SK-N-SH treated with all-trans-retinoic acid at 6 μM for 48 hours (cell line): Measurements from ENCODE around the gene JADE3.

ENCODE experiments used
- ATAC-seq: fragments of 200-7000 bp; cut with Tn5 transposase; 3 replicates; pipeline ENCODE4 v1.9.1; 2020; ENCODE audit warnings: mild to moderate bottlenecking, moderate library complexity
- ARNTL ChIP-seq: fragments of 450-650 bp; formaldehyde crosslinking; IDR thresholded peaks from 2 replicates; pipeline ENCODE4 v1.5.0; 2020; ENCODE audit warnings: low read depth, mild to moderate bottlenecking, moderate library complexity, borderline replicate concordance
- BACH2 ChIP-seq: fragments of 250-450 bp; sonication (Bioruptor Pico); IDR thresholded peaks from 2 replicates; pipeline ENCODE4 v1.9.0; 2021; ENCODE audit warnings: mild to moderate bottlenecking, borderline replicate concordance
- CSDC2 ChIP-seq: fragments of 250-450 bp; sonication (Bioruptor Pico); IDR thresholded peaks from 2 replicates; pipeline ENCODE4 v1.5.0; 2020; ENCODE audit warnings: mild to moderate bottlenecking, moderate library complexity
- CSRNP3 ChIP-seq: fragments of 250-450 bp; sonication (Bioruptor Pico); IDR thresholded peaks from 2 replicates; pipeline ENCODE4 v1.5.1; 2021; ENCODE audit warnings: mild to moderate bottlenecking, moderate library complexity
- ESRRG ChIP-seq: fragments of 250-450 bp; sonication (Bioruptor Pico); IDR thresholded peaks from 2 replicates; pipeline ENCODE4 v1.6.1; 2021; ENCODE audit warnings: mild to moderate bottlenecking
- GLIS3 ChIP-seq: fragments of 250-450 bp; sonication (Bioruptor Pico); IDR thresholded peaks from 2 replicates; pipeline ENCODE4 v1.5.0; 2020; ENCODE audit warnings: mild to moderate bottlenecking, moderate library complexity
- ISL1 ChIP-seq: fragments of 250-450 bp; sonication (Bioruptor Pico); IDR thresholded peaks from 2 replicates; pipeline ENCODE4 v2.1.2; 2022; ENCODE audit warnings: mild to moderate bottlenecking, moderate library complexity
- OSR1 ChIP-seq: fragments of 250-450 bp; sonication (Bioruptor Pico); IDR thresholded peaks from 2 replicates; pipeline ENCODE4 v1.8.0; 2022; ENCODE audit warnings: moderate library complexity, mild to moderate bottlenecking, inconsistent platforms
- PATZ1 ChIP-seq: fragments of 250-450 bp; sonication (Bioruptor Pico); IDR thresholded peaks from 2 replicates; pipeline ENCODE4 v1.8.0; 2020; ENCODE audit warnings: mild to moderate bottlenecking, moderate library complexity, borderline replicate concordance
- POU6F1 ChIP-seq: fragments of 250-450 bp; sonication (Bioruptor Pico); IDR thresholded peaks from 2 replicates; pipeline ENCODE4 v1.8.0; 2021; ENCODE audit warnings: low read depth, mild to moderate bottlenecking, moderate library complexity, borderline replicate concordance
- PPARA ChIP-seq: fragments of 250-450 bp; sonication (Bioruptor Pico); IDR thresholded peaks from 2 replicates; pipeline ENCODE4 v1.5.0; 2020; ENCODE audit warnings: mild to moderate bottlenecking, borderline replicate concordance
- RARB ChIP-seq: fragments of 250-450 bp; sonication (Bioruptor Pico); IDR thresholded peaks from 2 replicates; pipeline ENCODE4 v1.8.0; 2021; ENCODE audit warnings: mild to moderate bottlenecking, moderate library complexity
- SNAI2 ChIP-seq: fragments of 250-450 bp; sonication (Bioruptor Pico); IDR thresholded peaks from 2 replicates; pipeline ENCODE4 v1.5.0; 2020; ENCODE audit warnings: mild to moderate bottlenecking, moderate library complexity
- TOX ChIP-seq: fragments of 250-450 bp; sonication (Bioruptor Pico); IDR thresholded peaks from 2 replicates; pipeline ENCODE4 v1.8.0; 2021; ENCODE audit warnings: mild to moderate bottlenecking, moderate library complexity, borderline replicate concordance
- TSHZ2 ChIP-seq: fragments of 250-450 bp; sonication (Bioruptor Pico); IDR thresholded peaks from 2 replicates; pipeline ENCODE4 v1.5.0; 2020; ENCODE audit warnings: mild to moderate bottlenecking, moderate library complexity
- ZC3H10 ChIP-seq: fragments of 250-450 bp; sonication (Bioruptor Pico); IDR thresholded peaks from 2 replicates; pipeline ENCODE4 v1.5.1; 2021; ENCODE audit warnings: mild to moderate bottlenecking, moderate library complexity
- ZFP3 ChIP-seq: fragments of 250-450 bp; sonication (Bioruptor Pico); IDR thresholded peaks from 2 replicates; pipeline ENCODE4 v1.5.0; 2020; ENCODE audit warnings: mild to moderate bottlenecking, moderate library complexity
- ZFP30 ChIP-seq: fragments of 450-650 bp; formaldehyde crosslinking; IDR thresholded peaks from 2 replicates; pipeline ENCODE4 v1.5.0; 2022; ENCODE audit warnings: mild to moderate bottlenecking, moderate library complexity
- ZNF565 ChIP-seq: fragments of 450-650 bp; formaldehyde crosslinking; conservative IDR thresholded peaks from 2 replicates; pipeline ENCODE4 v1.5.0; 2020; ENCODE audit warnings: low read depth, mild to moderate bottlenecking, moderate library complexity
- ZNF70 ChIP-seq: fragments of 450-650 bp; formaldehyde crosslinking; IDR thresholded peaks from 2 replicates; pipeline ENCODE4 v1.5.0; 2020; ENCODE audit warnings: mild to moderate bottlenecking, moderate library complexity
- ZNF8 ChIP-seq: fragments of 450-650 bp; formaldehyde crosslinking; IDR thresholded peaks from 2 replicates; pipeline ENCODE4 v1.5.0; 2020; ENCODE audit warnings: mild to moderate bottlenecking, moderate library complexity

Gene JADE3

GRCh38 chrX:46876901-46877300 is 35.3 kb upstream of the JADE3 start:
- TF ChIP-seq TOX (CRISPR knock-in tag) (no peak), BACH2 (CRISPR knock-in tag) (no peak), CSRNP3 (CRISPR knock-in tag) (no peak), ZFP3 (no peak), GLIS3 (no peak), OSR1 (CRISPR knock-in tag) (no peak), PATZ1 (CRISPR knock-in tag) (no peak), ISL1 (CRISPR knock-in tag) (no peak)
- ATAC-seq: no peak

- TF ChIP-seq ESRRG (CRISPR knock-in tag): no peak
- no peak for TF ChIP-seq ZFP3
- TF ChIP-seq ARNTL (CRISPR knock-in tag): no peak
- no peak for TF ChIP-seq OSR1 (CRISPR knock-in tag)
- no peak for TF ChIP-seq PPARA
- TF ChIP-seq CSDC2: no peak
- TF ChIP-seq GLIS3: no peak
- no peak for TF ChIP-seq BACH2 (CRISPR knock-in tag)
- no peak for TF ChIP-seq RARB (CRISPR knock-in tag)
- no peak for TF ChIP-seq ZC3H10
- TF ChIP-seq ZFP30 (CRISPR knock-in tag): no peak
- TF ChIP-seq TOX (CRISPR knock-in tag): no peak
- no peak for TF ChIP-seq ZNF8 (CRISPR knock-in tag)
- TF ChIP-seq, all 23 proteins: peak for 0
- no peak for ATAC-seq
Measured at GRCh38 chrX:46882266-46882665, 30.0 kb upstream of the JADE3 start.

GRCh38 chrX:46884799-46885198 is 27.4 kb upstream of the JADE3 start:
- no peak for ATAC-seq
- TF ChIP-seq TSHZ2 (CRISPR knock-in tag): no peak
- no peak for TF ChIP-seq ZFP30 (CRISPR knock-in tag)
- no peak for TF ChIP-seq ZNF565 (CRISPR knock-in tag)
- TF ChIP-seq ZC3H10: no peak
- no peak for TF ChIP-seq POU6F1 (CRISPR knock-in tag)
- no peak for TF ChIP-seq ZNF8 (CRISPR knock-in tag)
- no peak for TF ChIP-seq CSDC2
- no peak for TF ChIP-seq GLIS3
- no peak for TF ChIP-seq RARB (CRISPR knock-in tag)
- no peak for TF ChIP-seq PPARA
- no peak for TF ChIP-seq OSR1 (CRISPR knock-in tag)
- TF ChIP-seq CSRNP3 (CRISPR knock-in tag): no peak
- no peak for TF ChIP-seq ZNF70 (CRISPR knock-in tag)

GRCh38 chrX:46898207-46898606 is 14.0 kb upstream of the JADE3 start:
- no peak for ATAC-seq
- TF ChIP-seq ZNF70 (CRISPR knock-in tag) (no peak), TSHZ2 (CRISPR knock-in tag) (no peak), OSR1 (CRISPR knock-in tag) (no peak), GLIS3 (no peak), SNAI2 (no peak), ARNTL (CRISPR knock-in tag) (no peak), ZNF565 (CRISPR knock-in tag) (no peak), CSRNP3 (CRISPR knock-in tag) (no peak), BACH2 (CRISPR knock-in tag) (no peak), ZFP3 (no peak), TOX (CRISPR knock-in tag) (no peak)
